Mesenchymal stem cell (in vitro differentiated cells and primary cell): ENCODE results near the gene RIMS3. TPM values are rescaled to one million over a fixed set of nuclear protein-coding genes. Genes with fewer than 3 reads are reported as not detected.

Experiments used
- DNase-seq: peaks from one replicate; pipeline ENCODE4 v3.0.0-alpha.2; 2013
- H2AFZ ChIP-seq: one replicate; pipeline ENCODE4 v1.6.1; 2013; ENCODE audit warnings: low read depth, mild to moderate bottlenecking, control low read depth, inconsistent platforms, low read length, moderate library complexity
- H2AK5ac ChIP-seq: 2 replicates; pipeline ENCODE4 v1.6.1; 2013; ENCODE audit warnings: low read length, moderate library complexity, mild to moderate bottlenecking, inconsistent platforms; ENCODE audit not compliant: severe bottlenecking
- H2BK120ac ChIP-seq: one replicate; pipeline ENCODE4 v1.6.1; 2013; ENCODE audit warnings: low read depth, mild to moderate bottlenecking, inconsistent platforms, low read length, moderate library complexity
- H2BK12ac ChIP-seq, 2 experiments: one replicate each; pipeline ENCODE4 v1.6.1; 2013; ENCODE audit warnings: inconsistent platforms in 2 of 2, low read length in 2 of 2, mild to moderate bottlenecking in 2 of 2, moderate library complexity in 2 of 2, control low read depth in 1 of 2
- H2BK15ac ChIP-seq: one replicate; pipeline ENCODE4 v1.6.1; 2013; ENCODE audit warnings: mild to moderate bottlenecking, low read depth, inconsistent platforms; ENCODE audit not compliant: poor library complexity, severe bottlenecking
- H2BK5ac ChIP-seq: 2 replicates; pipeline ENCODE4 v1.6.1; 2013; ENCODE audit warnings: low read depth, mild to moderate bottlenecking, low read length, control low read depth, inconsistent platforms; ENCODE audit not compliant: poor library complexity, severe bottlenecking
- H3K14ac ChIP-seq, 2 experiments: one replicate each; pipeline ENCODE4 v1.6.1; 2013; ENCODE audit warnings: inconsistent platforms in 2 of 2, low read length in 2 of 2, control low read depth in 1 of 2, mild to moderate bottlenecking in 1 of 2, moderate library complexity in 1 of 2
- H3K18ac ChIP-seq, 2 experiments: one replicate each; pipeline ENCODE4 v1.6.1; 2013; ENCODE audit warnings: inconsistent platforms in 2 of 2, low read length in 2 of 2, control low read depth in 1 of 2, low read depth in 1 of 2, mild to moderate bottlenecking in 1 of 2
- H3K23ac ChIP-seq, 2 experiments: one replicate each; pipeline ENCODE4 v1.6.1; 2013; ENCODE audit warnings: inconsistent platforms in 2 of 2, low read length in 2 of 2, mild to moderate bottlenecking in 2 of 2, moderate library complexity in 2 of 2, control low read depth in 1 of 2
- H3K27ac ChIP-seq: 2 replicates; pipeline ENCODE4 v1.5.1; 2013; ENCODE audit warnings: mild to moderate bottlenecking, moderate library complexity, low read length, control low read depth, inconsistent platforms; ENCODE audit not compliant: poor library complexity, severe bottlenecking
- H3K27me3 ChIP-seq, 2 experiments: 2 replicates each; pipeline versions ENCODE4 v1.6.1 to v1.7.0; 2013; ENCODE audit warnings: low read length in 2 of 2, mild to moderate bottlenecking in 2 of 2, moderate library complexity in 2 of 2, control low read depth in 1 of 2, inconsistent platforms in 1 of 2; ENCODE audit not compliant: control insufficient read depth in 1 of 2, insufficient read depth in 1 of 2
- H3K36me3 ChIP-seq, 2 experiments: 2 replicates each; pipeline versions ENCODE4 v1.6.1 to v1.7.0; 2013; ENCODE audit warnings: low read length in 2 of 2, control low read depth in 1 of 2, inconsistent platforms in 1 of 2, low read depth in 1 of 2, mild to moderate bottlenecking in 1 of 2; ENCODE audit not compliant: insufficient read depth in 2 of 2, control insufficient read depth in 1 of 2
- H3K4ac ChIP-seq, 2 experiments: one replicate each; pipeline ENCODE4 v1.6.1; 2013; ENCODE audit warnings: inconsistent platforms in 2 of 2, low read length in 2 of 2, mild to moderate bottlenecking in 2 of 2, moderate library complexity in 2 of 2, control low read depth in 1 of 2, low read depth in 1 of 2
- H3K4me1 ChIP-seq: 2 replicates; pipeline ENCODE4 v1.6.1; 2013; ENCODE audit warnings: low read depth, low read length, control low read depth; ENCODE audit not compliant: control insufficient read depth, insufficient read depth
- H3K4me2 ChIP-seq: 2 replicates; pipeline ENCODE4 v1.6.1; 2013; ENCODE audit warnings: low read length, mild to moderate bottlenecking, inconsistent platforms; ENCODE audit not compliant: poor library complexity, severe bottlenecking
- H3K4me3 ChIP-seq, 2 experiments: 2 replicates each; pipeline versions ENCODE4 v1.5.1 to v1.7.0; 2013; ENCODE audit warnings: low read length in 2 of 2, mild to moderate bottlenecking in 2 of 2, control low read depth in 1 of 2, low read depth in 1 of 2; ENCODE audit not compliant: insufficient read depth in 1 of 2
- H3K79me1 ChIP-seq: replicated peaks from 2 replicates; pipeline ENCODE4 v1.6.1; 2013; ENCODE audit warnings: mild to moderate bottlenecking, control low read depth, low read length, inconsistent platforms; ENCODE audit not compliant: poor library complexity, severe bottlenecking
- H3K9ac ChIP-seq: 2 replicates; pipeline ENCODE4 v1.7.0; 2013; ENCODE audit warnings: mild to moderate bottlenecking, low read length, moderate library complexity
- H3K9me3 ChIP-seq: 2 replicates; pipeline ENCODE4 v1.7.0; 2013; ENCODE audit warnings: mild to moderate bottlenecking, low read length; ENCODE audit not compliant: control insufficient read depth
- H4K8ac ChIP-seq: one replicate; pipeline ENCODE4 v1.6.1; 2013; ENCODE audit warnings: inconsistent platforms, mild to moderate bottlenecking, low read length, moderate library complexity
- H4K91ac ChIP-seq: one replicate; pipeline ENCODE4 v1.6.1; 2013; ENCODE audit warnings: mild to moderate bottlenecking, low read length, inconsistent platforms
- WGBS: methylation state at CpG from one replicate; pipeline ENCODE4 v1.1.7; 2013; ENCODE audit warnings: mixed read lengths; 5-methylcytosine and 5-hydroxymethylcytosine counted together
- polyA plus RNA-seq, 2 experiments: library from polyadenylated mRNA; stranded (reverse); fragments of 200-250 nt; gene quantifications; one replicate each; pipeline ENCODE4 v1.2.3, GENCODE V29; 2013

Gene RIMS3
- 0.33 TPM for polyA plus RNA-seq (2013, experiment 1 of 2)
- polyA plus RNA-seq (2013, experiment 2 of 2) = 0.38 TPM

DNA sequence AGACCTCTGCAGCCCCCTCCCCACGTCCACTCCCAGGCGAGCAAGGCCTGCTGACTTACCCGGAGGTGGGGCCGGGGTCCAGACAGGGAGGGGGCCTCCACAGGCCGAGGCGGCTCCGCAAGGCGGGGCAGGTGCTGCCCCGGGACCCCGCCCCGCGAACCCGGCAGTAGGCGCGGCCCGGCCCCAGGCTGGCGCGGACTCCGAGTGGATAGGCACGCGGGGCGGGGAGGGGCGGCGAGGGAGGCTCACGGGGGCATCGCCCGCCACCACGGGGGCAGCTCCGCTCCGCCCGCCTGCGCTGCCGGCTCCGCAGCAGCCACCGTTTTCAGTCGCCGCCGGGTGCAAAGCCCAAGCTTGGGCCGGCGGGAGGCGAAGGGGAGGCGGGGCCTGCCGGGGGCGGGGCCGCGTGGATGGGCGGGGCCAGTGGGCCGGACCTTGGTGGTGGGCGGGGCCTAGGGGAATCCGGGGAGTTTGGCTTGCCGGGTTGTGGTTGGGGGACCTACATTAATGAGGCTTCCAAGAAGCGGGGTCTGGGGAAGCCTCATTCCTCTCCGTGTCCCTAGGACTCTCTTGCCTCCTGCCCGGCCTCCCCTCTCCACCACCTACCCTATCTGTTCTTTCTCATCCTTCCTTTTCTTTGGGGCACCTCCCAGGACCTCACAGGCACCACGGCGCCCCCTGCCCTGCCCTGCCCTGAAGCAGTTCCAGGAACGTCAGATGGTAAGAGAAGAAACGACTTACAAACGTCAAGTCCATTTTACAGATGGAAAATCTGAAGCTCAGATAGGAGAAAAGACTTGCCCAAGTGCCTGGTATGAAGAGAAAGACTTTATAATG, at the start of gene RIMS3:
Gene RIMS3 (minus strand): TSS at position 348 of the 837 bp plus-strand sequence. CDS start 23,757 bp downstream, outside the sequence.
- Histone ChIP-seq H3K36me3 (no peaks in the 10 kb centered on the region), H2BK120ac (no peak within 1 kb of the TSS), H3K23ac (no peak within 1 kb of the TSS), H3K18ac (peak within 1 kb of the TSS; percentile 13 to 55), H3K4me2 (peak within 1 kb of the TSS; percentile 73), H3K27me3 (peaks cover 30 to 60% of the 10 kb centered on the region in 2 experiments), H3K4me1 (peaks cover 15% of the 10 kb centered on the region), H2BK15ac (peak within 1 kb of the TSS; percentile 70), H3K9me3 (no peaks in the 10 kb centered on the region), H3K14ac (peak within 1 kb of the TSS in 1 of 2 experiments; percentile 56), H3K4me3 (peak within 1 kb of the TSS; percentile 58 to 76), H4K8ac (peak within 1 kb of the TSS; percentile 12), H2AK5ac (no peak within 1 kb of the TSS), H3K9ac (no peak within 1 kb of the TSS), H2BK12ac (peak within 1 kb of the TSS in 1 of 2 experiments; percentile 68), H2AFZ (peak within 1 kb of the TSS; percentile 94), H2BK5ac (no peak within 1 kb of the TSS), H3K79me1 (no peaks in the 10 kb centered on the region), H3K27ac (no peak within 1 kb of the TSS), H3K4ac (no peak within 1 kb of the TSS), H4K91ac (no peak within 1 kb of the TSS)
- peak; percentile 64 for DNase-seq
- whole genome bisulfite sequencing = under 1% methylated on average over 27 of the region's 59 CpGs

DNA sequence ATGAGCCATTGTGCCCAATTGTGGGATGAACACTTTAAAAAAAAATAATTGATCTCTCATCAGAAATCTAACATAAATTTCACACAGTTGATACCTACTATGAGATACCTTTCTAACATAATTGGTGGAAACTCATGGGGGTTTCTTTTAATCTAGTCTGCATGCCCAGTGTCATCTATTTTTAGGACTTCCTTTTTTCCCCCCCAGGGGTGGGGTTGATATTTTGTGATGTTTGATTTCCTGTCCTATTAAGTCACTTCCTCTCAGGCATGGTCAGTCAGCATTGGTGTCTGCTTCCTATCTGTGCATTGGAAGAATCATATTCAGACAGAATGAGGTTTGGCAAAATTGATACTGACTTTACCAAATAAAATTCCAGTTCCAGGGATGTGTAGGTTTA, 47.5 kb upstream of the RIMS3 start:
- peak overlapping the region; percentile 53 for H2AK5ac ChIP-seq
- H3K4me2 ChIP-seq = no peak overlapping the region
- H2BK120ac ChIP-seq = no peak overlapping the region
- H3K9ac ChIP-seq = no peak overlapping the region
- H4K91ac ChIP-seq = no peak overlapping the region
- H3K14ac ChIP-seq = no peak overlapping the region
- no peak overlapping the region for H2BK12ac ChIP-seq
- peaks cover 0 to 19% of the 10 kb centered on the region in 2 experiments for H3K36me3 ChIP-seq
- H3K4ac ChIP-seq = no peak overlapping the region
- no peak overlapping the region for H2BK15ac ChIP-seq
- H4K8ac ChIP-seq = no peak overlapping the region
- no peaks in the 10 kb centered on the region for H3K9me3 ChIP-seq
- no peak overlapping the region for H3K27ac ChIP-seq
- H3K27me3 ChIP-seq = no peaks in the 10 kb centered on the region
- DNase-seq = no peak
- H3K23ac ChIP-seq = no peak overlapping the region
- no peak overlapping the region for H2AFZ ChIP-seq
- H3K4me3 ChIP-seq = no peak overlapping the region
- H3K79me1 ChIP-seq = peaks cover 5% of the 10 kb centered on the region
- no peak overlapping the region for H3K18ac ChIP-seq
- H2BK5ac ChIP-seq = no peak overlapping the region
- peaks cover 3% of the 10 kb centered on the region for H3K4me1 ChIP-seq

GRCh38 chr1:40712405-40712944, 47.0 kb upstream of the RIMS3 start:
- no peak overlapping the region for H3K23ac ChIP-seq
- no peak overlapping the region for H3K4me2 ChIP-seq
- no peak overlapping the region for H3K18ac ChIP-seq
- H3K36me3 ChIP-seq = peaks cover 0 to 19% of the 10 kb centered on the region in 2 experiments
- H3K27ac ChIP-seq = peak overlapping the region; percentile 96
- no peak overlapping the region for H3K4ac ChIP-seq
- H3K27me3 ChIP-seq = no peaks in the 10 kb centered on the region
- H4K8ac ChIP-seq = no peak overlapping the region
- no peak overlapping the region for H3K14ac ChIP-seq
- H3K9ac ChIP-seq = peak overlapping the region; percentile 81
- H2AK5ac ChIP-seq = no peak overlapping the region
- peaks cover 5% of the 10 kb centered on the region for H3K79me1 ChIP-seq
- no peaks in the 10 kb centered on the region for H3K9me3 ChIP-seq
- H2AFZ ChIP-seq = no peak overlapping the region
- peaks cover 4% of the 10 kb centered on the region for H3K4me1 ChIP-seq
- DNase-seq = no peak
- no peak overlapping the region for H4K91ac ChIP-seq
- H2BK15ac ChIP-seq = no peak overlapping the region
- H2BK12ac ChIP-seq = no peak overlapping the region
- WGBS = 100% methylated on average over 2 of the region's 5 CpGs
- no peak overlapping the region for H2BK120ac ChIP-seq
- H3K4me3 ChIP-seq = no peak overlapping the region
- H2BK5ac ChIP-seq = no peak overlapping the region
